Activated CD8-positive, alpha-beta memory T cell treated with anti-CD3 and anti-CD28 coated beads, Interleukin-2, amount 50 U/mL, for 1 hour (primary cell): Measurements from ENCODE around the gene TUBGCP6.

Source experiments
- DNase-seq: peaks from one replicate; pipeline ENCODE4 v3.0.0-alpha.2; 2020; ENCODE audit errors: extremely low read depth

Gene TUBGCP6

GRCh38 chr22:50262973-50263617 lies 18.3 kb upstream of the TUBGCP6 start:
- no peak for DNase-seq

GRCh38 chr22:50262460-50262911 lies 17.7 kb upstream of the TUBGCP6 start:
- no peak for DNase-seq

GRCh38 chr22:50261615-50262459 lies 17.0 kb upstream of the TUBGCP6 start, which contains the start of gene MAPK12:
Gene MAPK12 (minus strand): TSS chr22:50261683. CDS start chr22:50261509, 174 bp downstream.
- DNase-seq = no peak

GRCh38 chr22:50260801-50261614 lies 16.2 kb upstream of the TUBGCP6 start:
- DNase-seq = no peak

GRCh38 chr22:50260434-50260800 lies 15.6 kb upstream of the TUBGCP6 start:
- no peak for DNase-seq

- DNase-seq = no peak
These were observed 14.5 kb upstream of the TUBGCP6 start for GRCh38 chr22:50259302-50259701.

- DNase-seq = no peak
These were observed 13.8 kb upstream of the TUBGCP6 start for GRCh38 chr22:50258361-50259292.

GRCh38 chr22:50257451-50258360 lies 12.9 kb upstream of the TUBGCP6 start:
- DNase-seq = no peak

- DNase-seq = no peak
These were observed 12.2 kb upstream of the TUBGCP6 start for GRCh38 chr22:50257041-50257440.

- DNase-seq = no peak
These were observed 11.5 kb upstream of the TUBGCP6 start for GRCh38 chr22:50256258-50256862.

- DNase-seq = no peak
These were observed 10.8 kb upstream of the TUBGCP6 start for GRCh38 chr22:50255607-50256006.

- no peak for DNase-seq
These were observed 10.3 kb upstream of the TUBGCP6 start for GRCh38 chr22:50255099-50255498.

GRCh38 chr22:50253941-50254340 lies 9.1 kb upstream of the TUBGCP6 start:
- DNase-seq = no peak

GRCh38 chr22:50253046-50253915 lies 8.5 kb upstream of the TUBGCP6 start:
- DNase-seq = no peak

GRCh38 chr22:50252082-50253045 lies 7.5 kb upstream of the TUBGCP6 start:
- peak; percentile 43 for DNase-seq

- DNase-seq = no peak
These were observed 6.8 kb upstream of the TUBGCP6 start for GRCh38 chr22:50251477-50252081.
